ENCODE measurements around the gene ASCC2.

GRCh38 chr22:29882716-29883044 lies 44.6 kb upstream of the ASCC2 start:
- TF ChIP-seq CTCF (IDR thresholded peaks at IDR 0.05 in 8 of 11, conservative IDR thresholded peaks at IDR 0.05 in 3 of 11) (no peak), POLR2A (IDR thresholded peaks at IDR 0.05) (no peak), POLR2AphosphoS5 (IDR thresholded peaks at IDR 0.05) (no peak)

Measured in spleen (tissue), 7 donors.